HL-60 (cell line): ENCODE measurements around the gene VWA3B.

ENCODE experiments used
- CTCF ChIP-seq: IDR thresholded peaks from one replicate; pipeline ENCODE4 v1.5.1; 2011; ENCODE audit warnings: low read length, control low read depth, inconsistent platforms; ENCODE audit not compliant: insufficient read depth
- POLR2AphosphoS5 ChIP-seq: IDR thresholded peaks from 2 replicates; pipeline ENCODE4 v1.6.1; 2012; ENCODE audit warnings: low read depth

DNA sequence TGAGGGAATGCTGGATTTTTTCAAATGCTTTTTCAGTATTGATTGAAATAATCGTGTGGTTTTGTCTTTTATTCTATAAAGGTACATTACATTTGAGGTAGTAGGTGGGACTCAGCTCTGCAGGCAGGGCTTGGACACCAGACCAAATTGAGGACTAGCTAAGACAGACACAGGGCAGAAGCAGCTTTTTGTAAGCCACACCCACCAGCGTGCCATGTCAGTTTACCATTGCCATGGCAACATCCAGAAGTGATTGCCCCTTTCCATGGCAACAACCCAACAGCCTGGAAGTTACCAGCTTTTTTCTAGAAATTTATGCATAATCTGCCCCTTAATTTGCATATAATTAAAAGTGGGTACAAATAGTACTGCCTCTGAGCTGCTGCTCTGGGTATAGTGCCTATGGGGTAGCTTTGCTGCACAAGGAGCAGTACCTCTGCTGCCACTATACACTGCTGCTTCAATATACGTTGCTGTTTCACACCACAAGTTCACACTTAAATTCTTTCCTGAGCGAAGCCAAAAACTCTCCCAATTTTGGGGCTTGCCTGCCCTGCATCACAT, 23.6 kb upstream of the VWA3B start:
- TF ChIP-seq CTCF, result no peak
- TF ChIP-seq POLR2AphosphoS5, result no peak
